Ishikawa (cell line): ENCODE data around the gene ZBTB38.

Experiments
- EGR1 ChIP-seq: IDR thresholded peaks from 2 replicates; pipeline ENCODE4 v1.6.1; 2012
- MAX ChIP-seq: IDR thresholded peaks from 2 replicates; pipeline ENCODE4 v1.6.1; 2012

- TF ChIP-seq EGR1: no peak
- TF ChIP-seq MAX: no peak
These were observed 35.3 kb downstream of the ZBTB38 start for GRCh38 chr3:141403576-141403975.
